Gastrocnemius medialis (tissue), 4 donors: ENCODE data around the gene SPINK5. TPM values are rescaled to one million over a fixed set of nuclear protein-coding genes. Genes with fewer than 3 reads are reported as not detected.

Source experiments
- ATAC-seq, 2 donors: fragments of 150-250 bp; one replicate each; pipeline ENCODE4 v1.9.1; 2016
- DNase-seq, 2 donors: peaks; one replicate each; pipeline ENCODE4 v3.0.0-alpha.2; 2019
- H3K27ac ChIP-seq, 4 donors: fragments of 200-600 bp; sonication (generic); 1 replicate in 1 of 4; 2 replicates in 3 of 4; pipeline ENCODE4 v1.5.1; 2016 to 2018; ENCODE audit warnings: mild to moderate bottlenecking in 2 of 4, moderate library complexity in 1 of 4
- H3K27me3 ChIP-seq, 3 donors: fragments of 200-600 bp; sonication (generic) in 2 of 3; 1 replicate in 1 of 3; 2 replicates in 2 of 3; pipeline versions ENCODE4 v1.5.1 to v1.6.0; 2016 to 2019; ENCODE audit warnings: mild to moderate bottlenecking in 1 of 3, moderate library complexity in 1 of 3
- H3K36me3 ChIP-seq, 2 donors: fragments of 200-600 bp; sonication (generic) in 1 of 2; one replicate each; pipeline ENCODE4 v1.5.1; 2017 to 2018
- H3K4me1 ChIP-seq, 2 donors: fragments of 200-600 bp; sonication (generic) in 1 of 2; one replicate each; pipeline ENCODE4 v1.5.1; 2016 to 2017; ENCODE audit warnings: mild to moderate bottlenecking in 2 of 2
- H3K4me3 ChIP-seq, 4 donors: fragments of 200-600 bp; sonication (generic) in 3 of 4; 1 replicate in 1 of 4; 2 replicates in 3 of 4; pipeline ENCODE4 v1.5.1; 2016 to 2019; ENCODE audit warnings: mild to moderate bottlenecking in 2 of 4
- H3K9me3 ChIP-seq, 3 donors: fragments of 200-600 bp; sonication (generic) in 2 of 3; 1 replicate in 1 of 3; 2 replicates in 2 of 3; pipeline ENCODE4 v1.5.1; 2016 to 2019
- CTCF ChIP-seq, 5 experiments: fragments of 450-650 bp in 3 of 5; fragments of 200-600 bp in 2 of 5; sonication (generic) in 2 of 5; IDR thresholded peaks in 4 of 5; conservative IDR thresholded peaks in 1 of 5; 1 replicate in 4 of 5; 2 replicates in 1 of 5; pipeline ENCODE4 v1.5.1; 2016 to 2019; ENCODE audit warnings: antibody characterized with exemption in 5 of 5, mild to moderate bottlenecking in 3 of 5, moderate library complexity in 3 of 5
- POLR2A ChIP-seq, 2 donors: fragments of 450-650 bp; IDR thresholded peaks; one replicate each; pipeline ENCODE4 v1.6.1; 2017; ENCODE audit warnings: antibody characterized with exemption in 2 of 2, mild to moderate bottlenecking in 2 of 2, moderate library complexity in 2 of 2
- in situ Hi-C, 4 donors: fragments of 200-750 bp; cut with MboI; loops; one replicate each; pipeline versions ENCODE4 v1.15.0 to v1.8.0; 2017; ENCODE audit warnings: low sequenced_read_pairs in 4 of 4
- intact Hi-C: fragments of 100-400 bp; cut with DNase I; formaldehyde crosslinking; loops from one replicate; pipeline ENCODE4 v1.15.1; 2023; ENCODE audit warnings: low total_unique reads
- total RNA-seq, 4 donors: library from RNA; depleted of rRNA; stranded (reverse); fragments of >200 nt; gene quantifications; one replicate each; pipeline versions ENCODE4 v1.1.0 to v1.2.3, GENCODE V29; 2016

The SPINK5 gene
- total RNA-seq, 4 donors from 2014 or later: 0.09 to 1.8 TPM; not detected in 2

- TF ChIP-seq CTCF (IDR thresholded peaks at IDR 0.05 in 4 of 5, conservative IDR thresholded peaks at IDR 0.05 in 1 of 5): no peak
- TF ChIP-seq POLR2A (IDR thresholded peaks at IDR 0.05): no peak
- Histone ChIP-seq H3K36me3 (no peaks in the 10 kb centered on the region), H3K4me1 (no peaks in the 10 kb centered on the region), H3K9me3 (no peaks in the 10 kb centered on the region), H3K27me3 (no peaks in the 10 kb centered on the region), H3K4me3 (no peak overlapping the region), H3K27ac (no peak overlapping the region)
- intact Hi-C loops (no loop called here), in situ Hi-C loops (no loop called here)
- DNase-seq: no peak
- no peak for ATAC-seq
Observed at GRCh38 chr5:148060309-148060708, 3.5 kb upstream of the SPINK5 start.

GRCh38 chr5:148060881-148061280 lies 2.9 kb upstream of the SPINK5 start:
- ATAC-seq (no peak), DNase-seq (no peak)
- Histone ChIP-seq H3K4me1 (no peaks in the 10 kb centered on the region), H3K27me3 (no peaks in the 10 kb centered on the region), H3K4me3 (no peak overlapping the region), H3K9me3 (no peaks in the 10 kb centered on the region), H3K27ac (no peak overlapping the region), H3K36me3 (no peaks in the 10 kb centered on the region)
- intact Hi-C loops (no loop called here), in situ Hi-C loops (no loop called here)
- TF ChIP-seq POLR2A (IDR thresholded peaks at IDR 0.05): no peak
- TF ChIP-seq CTCF (IDR thresholded peaks at IDR 0.05 in 4 of 5, conservative IDR thresholded peaks at IDR 0.05 in 1 of 5): no peak

GRCh38 chr5:148070621-148071020 lies 6.8 kb downstream of the SPINK5 start:
- intact Hi-C loops: no loop called here
- no peaks in the 10 kb centered on the region for H3K9me3 ChIP-seq
- no peak overlapping the region for H3K4me3 ChIP-seq
- no peaks in the 10 kb centered on the region for H3K27me3 ChIP-seq
- DNase-seq: no peak
- TF ChIP-seq POLR2A (IDR thresholded peaks at IDR 0.05): no peak
- no peak for TF ChIP-seq CTCF (IDR thresholded peaks at IDR 0.05 in 4 of 5, conservative IDR thresholded peaks at IDR 0.05 in 1 of 5)
- no peaks in the 10 kb centered on the region for H3K36me3 ChIP-seq
- ATAC-seq: no peak
- no peaks in the 10 kb centered on the region for H3K4me1 ChIP-seq
- no peak overlapping the region for H3K27ac ChIP-seq
- in situ Hi-C loops: no loop called here

GRCh38 chr5:148072207-148072606 lies 8.4 kb downstream of the SPINK5 start:
- TF ChIP-seq CTCF (IDR thresholded peaks at IDR 0.05 in 4 of 5, conservative IDR thresholded peaks at IDR 0.05 in 1 of 5) (no peak), POLR2A (IDR thresholded peaks at IDR 0.05) (no peak)
- no peaks in the 10 kb centered on the region for H3K27me3 ChIP-seq
- intact Hi-C loops (no loop called here), in situ Hi-C loops (no loop called here)
- no peak overlapping the region for H3K27ac ChIP-seq
- no peak overlapping the region for H3K4me3 ChIP-seq
- no peak for DNase-seq
- no peaks in the 10 kb centered on the region for H3K36me3 ChIP-seq
- no peaks in the 10 kb centered on the region for H3K4me1 ChIP-seq
- no peaks in the 10 kb centered on the region for H3K9me3 ChIP-seq
- no peak for ATAC-seq

GRCh38 chr5:148075529-148075928 lies 11.7 kb downstream of the SPINK5 start:
- no peak overlapping the region for H3K27ac ChIP-seq
- no peaks in the 10 kb centered on the region for H3K4me1 ChIP-seq
- no peak overlapping the region for H3K4me3 ChIP-seq
- no peaks in the 10 kb centered on the region for H3K27me3 ChIP-seq
- ATAC-seq (no peak), DNase-seq (no peak)
- intact Hi-C loops: no loop called here
- no peak for TF ChIP-seq POLR2A (IDR thresholded peaks at IDR 0.05)
- TF ChIP-seq CTCF (IDR thresholded peaks at IDR 0.05 in 4 of 5, conservative IDR thresholded peaks at IDR 0.05 in 1 of 5): no peak
- H3K9me3 ChIP-seq: no peaks in the 10 kb centered on the region
- in situ Hi-C loops: no loop called here
- no peaks in the 10 kb centered on the region for H3K36me3 ChIP-seq
